ENCODE measurements around the gene XG. TPM values are rescaled to one million over a fixed set of nuclear protein-coding genes. Genes with fewer than 3 reads are reported as not detected.

The XG gene
- total and polyA plus RNA-seq, 2 donors (not counting 3 experiments of a cell fraction or from before 2014, with no cell fraction given): 0.10 TPM; not detected in 1

DNA sequence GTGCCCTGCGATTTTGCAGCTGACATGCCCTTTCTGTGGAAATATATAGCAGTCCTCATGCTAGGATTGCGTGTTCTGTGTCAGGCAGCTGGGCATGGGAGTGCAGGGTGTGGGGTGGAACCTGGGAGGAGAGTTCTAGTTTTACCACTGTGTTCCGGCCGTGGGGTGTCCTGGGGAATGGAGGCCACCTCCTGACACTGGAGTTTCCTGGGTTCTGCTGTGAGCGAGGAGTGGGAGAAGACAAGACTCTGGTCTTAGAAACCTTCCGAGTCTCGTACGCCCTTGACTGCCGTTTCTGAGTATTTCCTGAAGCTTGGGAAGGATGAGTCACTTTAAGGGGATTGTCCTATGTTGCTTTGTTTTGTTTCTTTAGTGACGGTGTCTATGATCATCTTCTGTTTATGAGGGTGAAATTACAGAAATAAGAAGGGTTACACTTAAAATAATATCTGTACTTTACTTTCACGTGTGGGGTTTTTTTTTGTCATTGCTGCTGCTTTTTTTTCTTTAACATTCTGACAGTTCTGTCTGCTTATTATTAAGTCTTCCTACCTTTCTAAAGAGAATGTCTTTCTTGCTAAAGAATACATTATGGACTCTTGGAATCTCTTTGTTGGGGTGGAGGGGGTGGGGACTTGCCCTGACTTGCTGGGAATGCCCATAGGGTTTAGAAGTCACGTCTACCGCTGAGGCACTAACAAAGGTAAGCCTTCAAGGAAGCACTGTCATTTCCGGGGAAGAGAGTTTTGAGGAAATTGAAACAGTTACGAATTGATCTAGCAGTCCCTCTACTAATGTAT is 41.6 kb upstream of the XG start:
- peak overlapping the region in 1 of 3 experiments; percentile 24 for H3K4me3 ChIP-seq (replicated peaks in 1 of 3; ENCODE audit: insufficient read depth in 1 of 3, low read depth in 1 of 3, low read length in 3 of 3)
- dilution Hi-C loops (cut with MboI; ENCODE audit: extremely low pct_ligation_motif_present, low sequenced_read_pairs) (no loop called here), intact Hi-C loops (cut with micrococcal nuclease) (loop anchor here (2.0 kb wide), 1 partner anchor 65 kb away; no protein-coding TSS in a partner anchor)
- H3K79me2 ChIP-seq (ENCODE audit: control insufficient read depth, insufficient read depth, low read length): peaks cover 77% of the 10 kb centered on the region
- H3K9ac ChIP-seq (replicated peaks; ENCODE audit: extremely low read depth, insufficient read depth, low read length): peak overlapping the region; percentile 81
- peak overlapping the region; percentile 33 for H3K4me2 ChIP-seq (ENCODE audit: insufficient read depth, low read length)
- H2AFZ ChIP-seq (ENCODE audit: low read depth, low read length): no peak overlapping the region
- POLR2A ChIA-PET: no interaction called here
- H3K9me1 ChIP-seq (replicated peaks; ENCODE audit: control insufficient read depth, extremely low read depth, insufficient read depth, low read length): no peaks in the 10 kb centered on the region
- TSS peak; percentile 86 for BruUV-seq (replicated peaks)
- DNase-seq (ENCODE audit: low read depth, low spot score) (peak; percentile 85), FAIRE-seq (peak; percentile 68)
- peaks cover 3 to 16% of the 10 kb centered on the region in 2 experiments for H3K36me3 ChIP-seq (ENCODE audit: control insufficient read depth in 2 of 2, extremely low read depth in 1 of 2, insufficient read depth in 2 of 2, low read length in 2 of 2)
- no peaks in the 10 kb centered on the region for H4K20me1 ChIP-seq (replicated peaks; ENCODE audit: control insufficient read depth, extremely low read depth, insufficient read depth, low read length)
- H3K27me3 ChIP-seq (ENCODE audit: control insufficient read depth in 2 of 2, insufficient read depth in 2 of 2, low read length in 2 of 2): no peaks in the 10 kb centered on the region
- no peaks in the 10 kb centered on the region for H3K9me3 ChIP-seq (replicated peaks; ENCODE audit: control insufficient read depth, insufficient read depth, low read length)
- H3K27ac ChIP-seq (ENCODE audit: insufficient read depth, low read depth, low read length): peak overlapping the region; percentile 96
- TF ChIP-seq, protein P1, sequence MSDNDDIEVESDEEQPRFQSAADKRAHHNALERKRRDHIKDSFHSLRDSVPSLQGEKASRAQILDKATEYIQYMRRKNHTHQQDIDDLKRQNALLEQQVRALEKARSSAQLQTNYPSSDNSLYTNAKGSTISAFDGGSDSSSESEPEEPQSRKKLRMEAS (IDR thresholded peaks at IDR 0.05; ENCODE audit: insufficient read depth, insufficient read length): no peak
- TF ChIP-seq EZH2 (IDR thresholded peaks at IDR 0.05; ENCODE audit: borderline replicate concordance, low read depth, low read length, severe bottlenecking) (no peak), MYC (IDR thresholded peaks at IDR 0.05; ENCODE audit: low read depth, low read length) (no peak), FOS (IDR thresholded peaks at IDR 0.05; ENCODE audit: borderline replicate concordance, insufficient read depth, low read length) (peak; percentile 86), POLR2A (IDR thresholded peaks at IDR 0.05; ENCODE audit: low read depth, low read length) (no peak), JUN (IDR thresholded peaks at IDR 0.05; ENCODE audit: borderline replicate concordance, insufficient read depth, insufficient read length, low read depth) (peak; percentile 94), GATA2 (IDR thresholded peaks at IDR 0.05; ENCODE audit: insufficient read depth, insufficient read length, low read depth, low read length) (no peak), POLR2AphosphoS5 (IDR thresholded peaks at IDR 0.05; ENCODE audit: insufficient read depth, low read depth, low read length) (peak; percentile 38)
- TF ChIP-seq, protein P2, sequence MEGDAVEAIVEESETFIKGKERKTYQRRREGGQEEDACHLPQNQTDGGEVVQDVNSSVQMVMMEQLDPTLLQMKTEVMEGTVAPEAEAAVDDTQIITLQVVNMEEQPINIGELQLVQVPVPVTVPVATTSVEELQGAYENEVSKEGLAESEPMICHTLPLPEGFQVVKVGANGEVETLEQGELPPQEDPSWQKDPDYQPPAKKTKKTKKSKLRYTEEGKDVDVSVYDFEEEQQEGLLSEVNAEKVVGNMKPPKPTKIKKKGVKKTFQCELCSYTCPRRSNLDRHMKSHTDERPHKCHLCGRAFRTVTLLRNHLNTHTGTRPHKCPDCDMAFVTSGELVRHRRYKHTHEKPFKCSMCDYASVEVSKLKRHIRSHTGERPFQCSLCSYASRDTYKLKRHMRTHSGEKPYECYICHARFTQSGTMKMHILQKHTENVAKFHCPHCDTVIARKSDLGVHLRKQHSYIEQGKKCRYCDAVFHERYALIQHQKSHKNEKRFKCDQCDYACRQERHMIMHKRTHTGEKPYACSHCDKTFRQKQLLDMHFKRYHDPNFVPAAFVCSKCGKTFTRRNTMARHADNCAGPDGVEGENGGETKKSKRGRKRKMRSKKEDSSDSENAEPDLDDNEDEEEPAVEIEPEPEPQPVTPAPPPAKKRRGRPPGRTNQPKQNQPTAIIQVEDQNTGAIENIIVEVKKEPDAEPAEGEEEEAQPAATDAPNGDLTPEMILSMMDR (IDR thresholded peaks at IDR 0.05; ENCODE audit: extremely low read depth in 1 of 2, insufficient read depth in 1 of 2, low read depth in 1 of 2, low read length in 2 of 2): no peak
- H3K4me1 ChIP-seq (ENCODE audit: control insufficient read depth, extremely low read depth, insufficient read depth, low read length): peaks cover 47% of the 10 kb centered on the region
- CTCF ChIA-PET: no interaction called here
